Right lung (tissue), 10 donors: ENCODE measurements around the gene ADCY10. TPM values are rescaled to one million over a fixed set of nuclear protein-coding genes. Genes with fewer than 3 reads are reported as not detected.
"Not testable (repeated sequence)": the region's sequence is repeated elsewhere in the genome, so short reads cannot be mapped to it uniquely, and the experiment has no call there.

Source experiments
- DNase-seq, 2 donors: peaks; one replicate each; pipeline ENCODE4 v3.0.0-alpha.2; 2013
- long read RNA-seq, 8 donors: transcript quantifications; one replicate each; lab custom pipeline, GENCODE V29; 2026
- polyA plus RNA-seq, 5 donors: library from polyadenylated mRNA; unstranded; fragments of 120-200 nt; gene quantifications; one replicate each; pipeline versions ENCODE4 v1.2.1 to v1.2.3, GENCODE V29; 2013; ENCODE audit warnings: inconsistent platforms in 1 of 5, low replicate concordance in 1 of 5; ENCODE audit not compliant: insufficient read length in 5 of 5, insufficient read depth in 1 of 5

Gene ADCY10, protein sequence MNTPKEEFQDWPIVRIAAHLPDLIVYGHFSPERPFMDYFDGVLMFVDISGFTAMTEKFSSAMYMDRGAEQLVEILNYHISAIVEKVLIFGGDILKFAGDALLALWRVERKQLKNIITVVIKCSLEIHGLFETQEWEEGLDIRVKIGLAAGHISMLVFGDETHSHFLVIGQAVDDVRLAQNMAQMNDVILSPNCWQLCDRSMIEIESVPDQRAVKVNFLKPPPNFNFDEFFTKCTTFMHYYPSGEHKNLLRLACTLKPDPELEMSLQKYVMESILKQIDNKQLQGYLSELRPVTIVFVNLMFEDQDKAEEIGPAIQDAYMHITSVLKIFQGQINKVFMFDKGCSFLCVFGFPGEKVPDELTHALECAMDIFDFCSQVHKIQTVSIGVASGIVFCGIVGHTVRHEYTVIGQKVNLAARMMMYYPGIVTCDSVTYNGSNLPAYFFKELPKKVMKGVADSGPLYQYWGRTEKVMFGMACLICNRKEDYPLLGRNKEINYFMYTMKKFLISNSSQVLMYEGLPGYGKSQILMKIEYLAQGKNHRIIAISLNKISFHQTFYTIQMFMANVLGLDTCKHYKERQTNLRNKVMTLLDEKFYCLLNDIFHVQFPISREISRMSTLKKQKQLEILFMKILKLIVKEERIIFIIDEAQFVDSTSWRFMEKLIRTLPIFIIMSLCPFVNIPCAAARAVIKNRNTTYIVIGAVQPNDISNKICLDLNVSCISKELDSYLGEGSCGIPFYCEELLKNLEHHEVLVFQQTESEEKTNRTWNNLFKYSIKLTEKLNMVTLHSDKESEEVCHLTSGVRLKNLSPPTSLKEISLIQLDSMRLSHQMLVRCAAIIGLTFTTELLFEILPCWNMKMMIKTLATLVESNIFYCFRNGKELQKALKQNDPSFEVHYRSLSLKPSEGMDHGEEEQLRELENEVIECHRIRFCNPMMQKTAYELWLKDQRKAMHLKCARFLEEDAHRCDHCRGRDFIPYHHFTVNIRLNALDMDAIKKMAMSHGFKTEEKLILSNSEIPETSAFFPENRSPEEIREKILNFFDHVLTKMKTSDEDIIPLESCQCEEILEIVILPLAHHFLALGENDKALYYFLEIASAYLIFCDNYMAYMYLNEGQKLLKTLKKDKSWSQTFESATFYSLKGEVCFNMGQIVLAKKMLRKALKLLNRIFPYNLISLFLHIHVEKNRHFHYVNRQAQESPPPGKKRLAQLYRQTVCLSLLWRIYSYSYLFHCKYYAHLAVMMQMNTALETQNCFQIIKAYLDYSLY (N-terminal part only)
- under 1 TPM; 0.18 to 0.51 (median 0.23) TPM for polyA plus RNA-seq
- long read RNA-seq, donor 1 = 0 reads
- long read RNA-seq, donor 2 = 0 reads
- long read RNA-seq, donor 3 = 0 reads
- long read RNA-seq, donor 4 = 0 reads
- long read RNA-seq, donor 5 = 0 reads
- long read RNA-seq, donor 6 = 0 reads
- long read RNA-seq, donor 7 = 0 reads
- long read RNA-seq, donor 8 = 0 reads

- DNase-seq = no peak
These were observed at the start of gene ADCY10 for GRCh38 chr1:167913895-167914496. Gene ADCY10 (minus strand): TSS chr1:167914134. CDS start chr1:167905140, 8,994 bp downstream.

DNA sequence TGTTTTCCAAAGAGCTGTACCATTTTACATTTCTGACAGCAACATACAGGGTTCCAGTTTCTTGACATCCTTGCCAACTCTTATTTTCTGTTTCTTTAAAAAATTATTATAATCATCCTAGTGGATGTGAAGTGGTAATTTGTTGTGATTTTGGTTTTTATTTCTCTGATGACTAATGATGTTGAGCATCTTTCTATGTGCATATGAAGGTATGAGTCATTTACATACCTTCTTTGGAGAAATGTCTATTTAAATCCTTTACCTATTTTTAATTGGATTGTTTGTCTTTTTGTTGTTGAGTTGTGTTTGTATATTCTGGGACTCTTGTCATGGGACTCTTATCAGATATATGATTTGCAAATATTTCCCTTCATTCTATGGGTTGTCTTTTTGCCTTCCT is 43.8 kb upstream of the ADCY10 start:
- DNase-seq = no peak

DNA sequence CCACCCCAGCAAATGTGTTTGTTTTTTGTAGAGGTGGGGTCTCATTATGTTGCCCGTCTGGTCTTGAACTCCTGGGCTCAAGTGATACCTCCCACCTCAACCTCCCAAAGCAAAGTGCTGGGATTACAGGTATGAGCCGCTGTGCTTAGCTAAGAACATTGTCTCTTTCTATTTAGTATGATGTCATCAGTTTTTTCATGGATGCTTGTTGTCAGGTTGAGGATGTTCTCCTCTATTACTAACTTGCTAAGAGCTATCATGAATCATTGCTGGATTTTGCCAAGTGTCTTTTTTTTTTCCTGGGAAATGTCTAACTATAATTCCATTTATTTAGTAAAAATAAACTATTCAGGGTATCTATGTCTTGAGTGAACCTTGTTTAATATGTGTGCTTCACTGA is 42.0 kb upstream of the ADCY10 start:
- no peak for DNase-seq

GRCh38 chr1:167950569-167950968 is 36.6 kb upstream of the ADCY10 start:
- no peak for DNase-seq

DNA sequence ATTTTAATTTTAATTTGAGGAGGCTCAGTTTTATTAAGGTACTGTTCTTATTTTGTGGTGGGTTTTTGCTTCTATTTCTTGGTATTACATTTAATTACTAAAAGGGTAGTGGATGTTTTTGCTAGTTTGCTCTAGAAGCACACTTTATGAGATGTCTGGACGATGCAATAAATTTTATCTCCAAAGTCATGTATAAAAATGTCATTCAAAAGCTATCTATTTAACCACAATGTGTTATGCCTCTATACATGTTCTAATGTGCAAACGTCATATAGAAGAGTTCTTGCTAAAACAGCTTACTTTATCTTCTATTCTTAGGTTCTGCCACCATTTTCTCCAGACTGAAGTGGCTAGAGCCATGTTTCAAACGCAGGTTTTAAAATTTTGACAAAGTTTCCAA is 35.9 kb upstream of the ADCY10 start:
- DNase-seq = no peak

DNA sequence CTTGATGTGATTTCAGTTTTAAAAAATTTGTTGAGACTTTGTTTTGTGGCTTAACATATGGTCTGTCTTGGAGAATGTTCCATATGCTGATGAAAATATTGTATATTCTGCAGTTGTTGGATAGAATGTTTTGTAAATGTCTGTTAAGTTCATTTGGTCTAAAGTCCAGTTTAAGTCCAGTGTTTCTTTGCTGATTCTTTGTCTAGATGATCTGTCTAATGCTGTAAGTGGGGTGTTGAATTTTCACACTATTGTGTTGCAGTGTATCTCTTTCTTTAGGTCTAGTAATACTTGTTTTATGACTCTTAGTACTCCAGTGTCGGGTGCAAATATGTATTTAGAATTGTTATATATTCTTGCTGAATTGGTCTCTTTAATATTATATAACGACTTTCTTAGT is 33.8 kb upstream of the ADCY10 start:
- DNase-seq = no peak

GRCh38 chr1:167943541-167943940 is 29.6 kb upstream of the ADCY10 start:
- no peak for DNase-seq

- DNase-seq = no peak
These were observed 26.3 kb upstream of the ADCY10 start for GRCh38 chr1:167940264-167940663.

- no peak for DNase-seq
These were observed 24.2 kb upstream of the ADCY10 start for GRCh38 chr1:167938080-167938636.

DNA sequence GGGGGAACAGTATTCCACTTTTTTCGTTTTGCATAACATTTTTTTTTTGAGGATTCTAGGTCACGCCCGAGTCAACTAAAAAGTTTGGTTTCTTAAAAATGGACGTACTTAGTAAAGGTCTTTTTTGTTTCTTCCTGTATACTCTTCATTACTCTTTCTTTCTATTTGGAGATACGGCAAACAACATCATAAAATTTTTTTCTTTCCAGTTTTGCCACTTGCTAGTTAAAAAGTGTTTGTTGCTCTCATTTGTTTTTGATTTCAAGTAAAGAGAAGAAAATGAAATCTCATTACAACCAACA is 23.7 kb upstream of the ADCY10 start:
- DNase-seq = no peak

DNA sequence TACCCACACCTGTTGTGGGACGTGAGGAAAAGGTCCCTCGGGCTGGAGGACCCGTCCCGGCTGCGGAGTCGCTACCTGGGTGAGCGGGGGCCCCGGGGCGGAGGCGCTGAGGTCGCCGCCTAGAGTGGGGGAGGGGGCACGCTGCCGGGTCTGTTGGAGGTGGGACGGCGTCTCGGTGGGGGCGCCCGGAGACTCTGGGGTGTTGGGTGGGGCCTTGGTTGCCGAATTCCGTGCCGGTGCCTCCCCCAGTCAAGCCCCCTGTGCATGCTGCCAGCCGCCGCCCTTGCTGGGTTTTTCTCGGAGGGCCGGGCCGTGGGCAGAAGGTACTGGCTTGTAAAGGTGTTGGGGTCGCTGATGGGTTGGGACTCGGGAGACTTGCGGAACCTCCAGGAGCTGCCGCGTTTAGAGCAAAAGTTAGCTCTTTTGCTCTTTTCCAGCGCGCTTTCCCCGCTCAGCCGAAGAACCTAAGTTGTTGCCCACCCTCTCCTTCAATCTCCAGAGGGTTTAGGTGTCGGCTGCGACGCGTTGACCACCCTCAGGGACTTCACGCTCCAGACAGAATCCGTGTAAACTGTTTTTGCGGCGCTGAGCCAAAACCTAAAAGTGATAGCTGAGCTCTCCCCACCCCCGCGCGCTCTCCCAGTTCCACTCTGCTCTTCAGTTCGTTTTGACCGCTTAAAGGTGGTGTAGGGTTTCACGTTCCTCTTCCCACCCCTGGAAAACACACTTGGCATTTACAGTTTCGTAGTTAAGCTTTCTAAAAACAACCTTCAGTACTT is 23.2 kb upstream of the ADCY10 start, which contains the start of gene MPC2:
Gene MPC2, minus strand, starts transcription at position 143 of the 779 bp plus-strand sequence. CDS start 1,231 bp downstream, outside the sequence.
- peak; percentile 64 to 69 for DNase-seq

GRCh38 chr1:167936068-167936929 is 22.4 kb upstream of the ADCY10 start, which contains the start of gene DCAF6:
Gene DCAF6 (plus strand): TSS chr1:167936683. CDS start chr1:167936912, 229 bp downstream.
- peak; percentile 99 for DNase-seq

GRCh38 chr1:167935216-167936067 is 21.5 kb upstream of the ADCY10 start:
- peak in 1 of 2 donors; percentile 50 for DNase-seq

GRCh38 chr1:167934426-167935215 is 20.7 kb upstream of the ADCY10 start:
- peak in 1 of 2 donors; percentile 36 for DNase-seq

- DNase-seq = no peak
These were observed 19.9 kb upstream of the ADCY10 start for GRCh38 chr1:167933788-167934187.

DNA sequence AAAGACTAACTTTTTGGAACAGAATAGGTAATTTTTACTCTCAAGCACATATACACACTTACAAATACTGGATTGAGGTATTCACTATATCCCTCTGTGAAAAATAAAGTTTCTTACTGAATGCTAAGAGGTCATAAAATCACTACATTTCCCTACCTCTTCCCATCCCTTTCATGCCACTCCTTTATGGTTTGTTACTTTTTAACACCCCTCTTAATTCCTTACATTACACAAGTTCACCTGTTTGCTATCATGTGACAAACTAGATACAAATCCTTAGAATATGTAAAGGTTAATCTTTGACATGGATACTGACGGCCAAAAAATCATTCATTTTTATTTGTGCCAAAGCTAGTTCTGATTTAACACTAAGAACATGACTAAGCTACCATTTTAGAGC is 15.8 kb upstream of the ADCY10 start:
- no peak for DNase-seq

DNA sequence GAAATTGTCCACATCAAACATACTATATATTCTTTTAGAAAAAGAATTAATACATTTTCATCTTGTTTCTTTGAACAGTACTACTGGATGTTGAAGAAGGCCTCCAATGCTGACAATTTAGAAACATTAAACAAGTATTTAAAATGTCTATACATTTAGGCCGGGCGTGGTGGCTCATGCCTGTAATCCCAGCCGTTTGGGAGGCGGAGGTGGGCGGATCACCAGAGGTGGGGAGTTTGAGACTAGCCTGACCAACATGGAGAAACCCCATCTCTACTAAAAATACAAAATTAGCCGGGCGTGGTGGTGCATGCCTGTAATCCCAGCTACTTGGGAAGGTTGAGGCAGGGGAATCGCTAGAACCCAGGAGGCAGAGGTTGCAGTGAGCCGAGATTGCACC is 15.0 kb upstream of the ADCY10 start:
- not testable (repeated sequence) for DNase-seq
